K562 (cell line): ENCODE measurements around the gene LRP10. TPM values are rescaled to one million over a fixed set of nuclear protein-coding genes. Genes with fewer than 3 reads are reported as not detected.
A peak's percentile ranks its signal among the peaks of the same experiment; 100 is the strongest.

Experiments
- ATF4 ChIP-seq: fragments of 450-650 bp; formaldehyde crosslinking; IDR thresholded peaks from 2 replicates; pipeline ENCODE4 v1.4.0; 2022; ENCODE audit warnings: mild to moderate bottlenecking, moderate library complexity
- CBX2 ChIP-seq: fragments of 200-600 bp; sonication (generic); IDR thresholded peaks from one replicate; pipeline ENCODE4 v1.6.1; 2012; ENCODE audit warnings: mild to moderate bottlenecking, low read length, inconsistent platforms; ENCODE audit not compliant: insufficient read depth, poor library complexity, severe bottlenecking
- CCAR2 ChIP-seq: fragments of 200-400 bp; formaldehyde crosslinking; IDR thresholded peaks from 2 replicates; pipeline ENCODE4 v1.6.1; 2017; ENCODE audit warnings: mild to moderate bottlenecking, low read depth, low read length
- DDX20 ChIP-seq: fragments of 450-650 bp; IDR thresholded peaks from 2 replicates; pipeline ENCODE4 v1.6.1; 2016; ENCODE audit warnings: missing genetic modification characterization, low read depth, mild to moderate bottlenecking, missing compliant biosample characterization, moderate library complexity
- GTF2F1 ChIP-seq: IDR thresholded peaks from 2 replicates; pipeline ENCODE4 v1.6.1; 2011; ENCODE audit warnings: low read depth, low read length, improper control_type of control experiment
- HIVEP1 ChIP-seq: fragments of 250-450 bp; sonication (Bioruptor Pico); IDR thresholded peaks from 2 replicates; pipeline ENCODE4 v1.4.0; 2020; ENCODE audit warnings: mild to moderate bottlenecking
- HMG20A ChIP-seq: fragments of 450-650 bp; formaldehyde crosslinking; conservative IDR thresholded peaks from 2 replicates; pipeline ENCODE4 v1.4.0; 2020; ENCODE audit warnings: mild to moderate bottlenecking, mixed read lengths
- KHSRP ChIP-seq: fragments of 450-650 bp; IDR thresholded peaks from 2 replicates; pipeline ENCODE4 v1.6.1; 2017
- MEF2D ChIP-seq: conservative IDR thresholded peaks from 2 replicates; pipeline ENCODE4 v1.6.1; 2016; ENCODE audit warnings: low read depth, missing genetic modification characterization, missing compliant biosample characterization
- NFATC3 ChIP-seq: fragments of 450-650 bp; IDR thresholded peaks from 2 replicates; pipeline ENCODE4 v1.6.1; 2017; ENCODE audit warnings: mild to moderate bottlenecking
- NR2C1 ChIP-seq, 2 experiments: fragments of 450-650 bp; IDR thresholded peaks; 2 replicates each; pipeline ENCODE4 v1.6.1; 2017; ENCODE audit warnings: mild to moderate bottlenecking in 2 of 2, antibody characterized with exemption in 1 of 2, inconsistent platforms in 1 of 2, missing compliant biosample characterization in 1 of 2, missing genetic modification characterization in 1 of 2
- PHF20 ChIP-seq: fragments of 450-650 bp; IDR thresholded peaks from 2 replicates; pipeline ENCODE4 v1.6.1; 2018; ENCODE audit not compliant: partially characterized antibody
- RNF2 ChIP-seq: sonication (generic); IDR thresholded peaks from 2 replicates; pipeline ENCODE4 v1.6.1; 2016
- SETDB1 ChIP-seq: IDR thresholded peaks from one replicate; pipeline ENCODE4 v1.6.1; 2012; ENCODE audit warnings: low read length, control low read depth, inconsistent platforms
- SMAD4 ChIP-seq: fragments of 250-450 bp; sonication (Bioruptor Pico); conservative IDR thresholded peaks from 2 replicates; pipeline ENCODE4 v1.8.0; 2021; ENCODE audit warnings: inconsistent platforms, mild to moderate bottlenecking, moderate library complexity
- SNAPC5 ChIP-seq: fragments of 250-450 bp; sonication (Bioruptor Pico); IDR thresholded peaks from 2 replicates; pipeline ENCODE4 v1.8.0; 2021; ENCODE audit warnings: moderate library complexity, mild to moderate bottlenecking, inconsistent platforms
- TEAD4 ChIP-seq, 2 experiments: sonication (generic) in 1 of 2; formaldehyde crosslinking in 1 of 2; IDR thresholded peaks; 2 replicates each; pipeline versions ENCODE4 v1.6.1 to v1.8.0; 2012 to 2022; ENCODE audit warnings: borderline replicate concordance in 1 of 2, inconsistent platforms in 1 of 2, low read length in 1 of 2, mild to moderate bottlenecking in 1 of 2, missing genetic modification reagents in 1 of 2
- ZC3H4 ChIP-seq: sonication (generic); formaldehyde crosslinking; IDR thresholded peaks from 2 replicates; pipeline ENCODE4 v1.9.0; 2021; ENCODE audit warnings: missing genetic modification reagents, borderline replicate concordance
- ZFP91 ChIP-seq: sonication (generic); formaldehyde crosslinking; IDR thresholded peaks from 2 replicates; pipeline ENCODE4 v1.8.0; 2022; ENCODE audit warnings: mild to moderate bottlenecking, missing genetic modification reagents
- ZNF146 ChIP-seq: IDR thresholded peaks from one replicate; pipeline ENCODE4 v1.6.1; 2018; ENCODE audit warnings: missing compliant biosample characterization; ENCODE audit not compliant: unreplicated experiment
- ZNF449 ChIP-seq: fragments of 250-450 bp; sonication (Bioruptor Pico); IDR thresholded peaks from 2 replicates; pipeline ENCODE4 v1.8.0; 2022; ENCODE audit warnings: moderate library complexity, mild to moderate bottlenecking, inconsistent platforms
- ZNF785 ChIP-seq: fragments of 250-450 bp; sonication (Bioruptor Pico); IDR thresholded peaks from 2 replicates; pipeline ENCODE4 v1.4.0; 2020; ENCODE audit warnings: mild to moderate bottlenecking
- ZZZ3 ChIP-seq: fragments of 450-650 bp; IDR thresholded peaks from 2 replicates; pipeline ENCODE4 v1.6.1; 2016; ENCODE audit warnings: antibody characterized with exemption, mild to moderate bottlenecking, moderate library complexity
- polyA plus RNA-seq, 8 experiments: library from polyadenylated mRNA; depleted of rRNA in 4 of 8; stranded (reverse) in 5 of 8; unstranded in 3 of 8; fragments of >200 nt; fragmentation: Nextera tagmentation in 2 of 8; fragmentation: Illumina TruSeq in 1 of 8; extraction: Ambion mirVana in 2 of 8; extraction: Trizol in 1 of 8; gene quantifications; 2 replicates each; pipeline versions ENCODE4 v1.2.1 to v1.2.3, GENCODE V29; 2011 to 2014; ENCODE audit warnings: inconsistent platforms in 1 of 8, missing spikeins in 1 of 8
- total RNA-seq, 7 experiments: library from RNA; depleted of rRNA in 6 of 7; stranded (reverse); fragments of >200 nt in 6 of 7; fragmentation: Illumina TruSeq in 2 of 7; extraction: Trizol in 2 of 7; gene quantifications; 2 replicates each; pipeline versions ENCODE4 v1.2.1 to v1.2.3, GENCODE V29; 2011 to 2021; ENCODE audit warnings: low replicate concordance in 1 of 7

Gene LRP10
- total and polyA plus RNA-seq, 9 of the 15 experiments (the other 6 are each of a cell fraction or from before 2014, with no cell fraction given) = 1.3 to 45.5 (median 10.9) TPM

DNA sequence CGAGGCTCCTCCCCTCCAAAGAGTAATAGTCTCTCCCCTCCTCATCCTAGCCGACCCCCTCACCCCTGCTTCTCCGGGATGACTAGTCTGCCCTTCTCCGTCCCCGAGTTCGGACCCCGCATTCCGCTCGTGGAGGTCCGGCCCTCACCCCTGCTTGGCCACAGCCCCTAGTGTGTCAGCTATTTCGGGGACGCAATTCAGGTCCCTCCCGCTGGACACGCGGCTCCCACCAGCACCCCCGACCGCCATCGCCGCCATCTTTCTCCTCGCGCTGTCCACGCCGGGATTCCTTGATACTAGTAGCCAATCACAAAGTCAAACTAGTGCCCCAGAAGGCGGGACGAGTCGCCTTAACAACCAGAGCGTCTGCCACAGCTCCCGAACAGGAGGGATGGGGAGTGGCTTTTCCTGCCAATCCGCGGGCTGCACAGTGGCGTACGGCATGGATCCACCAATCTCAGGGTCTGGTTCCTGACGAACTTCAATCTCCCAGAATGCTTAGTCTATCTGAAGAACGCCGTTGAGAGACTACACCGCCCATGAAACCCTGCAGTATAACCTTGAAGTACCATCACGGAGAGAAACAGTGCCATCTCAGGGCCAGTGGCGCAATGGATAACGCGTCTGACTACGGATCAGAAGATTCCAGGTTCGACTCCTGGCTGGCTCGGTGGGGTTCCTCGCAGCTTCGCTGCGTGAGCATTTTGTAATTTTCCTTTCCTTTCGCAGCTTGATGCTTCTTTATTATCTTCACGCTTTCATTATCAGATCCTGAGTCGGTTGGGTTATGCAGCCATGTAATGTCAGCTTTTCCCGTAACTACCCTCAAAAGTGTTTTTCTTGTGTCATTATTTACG is 57.8 kb downstream of the LRP10 start, which contains the start of gene PRMT5 (continued):
- TF ChIP-seq ZFP91 (CRISPR knock-in tag) (no peak), SMAD4 (CRISPR knock-in tag) (peak; percentile 15), SETDB1 (no peak), GTF2F1 (peak; percentile 56; the same call in 1 of the 2 replicates), CCAR2 (no peak), ZNF449 (no peak), ZC3H4 (CRISPR knock-in tag) (no peak), ZNF785 (no peak), CBX2 (no peak), MEF2D (tag) (no peak), SNAPC5 (no peak), KHSRP (no peak), RNF2 (peak; percentile 72; the same call in 1 of the 2 replicates), TEAD4 (IDR thresholded peaks at IDR 0.05; ENCODE audit: low read length) (peak; percentile 87), TEAD4 (CRISPR knock-in tag; IDR thresholded peaks at IDR 0.05; ENCODE audit: borderline replicate concordance) (no peak), HIVEP1 (no peak), ZNF146 (CRISPR knock-in tag) (no peak), NR2C1 (IDR thresholded peaks at IDR 0.05) (no peak), NR2C1 (tag; IDR thresholded peaks at IDR 0.05) (no peak), NFATC3 (no peak), PHF20 (peak; percentile 86), ZZZ3 (no peak), ATF4 (peak; percentile 27; the same call in 1 of the 2 replicates), HMG20A (CRISPR knock-in tag) (no peak), DDX20 (tag) (no peak)
